KMS-11 (cell line): Measurements from ENCODE around the gene ORC1.

Experiments
- H2AFZ ChIP-seq: fragments of 200-600 bp; sonication (generic); 2 replicates; pipeline ENCODE4 v1.6.1; 2016; ENCODE audit warnings: antibody characterized with exemption, mixed run types, low read depth
- H3K27ac ChIP-seq: fragments of 200-600 bp; sonication (generic); 2 replicates; pipeline ENCODE4 v1.6.1; 2016; ENCODE audit warnings: mild to moderate bottlenecking, mixed run types
- H3K27me3 ChIP-seq: fragments of 200-600 bp; sonication (generic); 2 replicates; pipeline ENCODE4 v1.6.1; 2017; ENCODE audit warnings: mild to moderate bottlenecking, low read depth, mixed run types, moderate library complexity; ENCODE audit not compliant: insufficient read depth
- H3K36me3 ChIP-seq: fragments of 200-600 bp; sonication (generic); 2 replicates; pipeline ENCODE4 v1.6.1; 2017; ENCODE audit warnings: mild to moderate bottlenecking, mixed run types; ENCODE audit not compliant: insufficient read depth
- H3K4me1 ChIP-seq: fragments of 200-600 bp; sonication (generic); 2 replicates; pipeline ENCODE4 v1.6.1; 2016; ENCODE audit warnings: mild to moderate bottlenecking, low read depth, mixed run types; ENCODE audit not compliant: poor library complexity, severe bottlenecking
- H3K4me2 ChIP-seq: fragments of 200-600 bp; sonication (generic); 2 replicates; pipeline ENCODE4 v1.7.0; 2016; ENCODE audit warnings: mild to moderate bottlenecking, mixed run types
- H3K4me3 ChIP-seq: fragments of 200-600 bp; sonication (generic); IDR thresholded peaks from 2 replicates; pipeline ENCODE4 v1.6.1; 2017; ENCODE audit warnings: low read depth, low read length, mixed read lengths; ENCODE audit not compliant: insufficient read depth
- H3K79me2 ChIP-seq: fragments of 200-600 bp; sonication (generic); 2 replicates; pipeline ENCODE4 v1.6.1; 2016; ENCODE audit warnings: low read depth, mixed run types; ENCODE audit not compliant: insufficient read depth
- H3K9ac ChIP-seq: fragments of 200-600 bp; sonication (generic); 2 replicates; pipeline ENCODE4 v1.6.1; 2016; ENCODE audit warnings: mild to moderate bottlenecking, mixed run types
- H4K20me1 ChIP-seq: fragments of 200-600 bp; sonication (generic); 2 replicates; pipeline ENCODE4 v1.6.1; 2016; ENCODE audit warnings: mild to moderate bottlenecking, mixed run types; ENCODE audit not compliant: insufficient read depth
- TF ChIP-seq, protein P1 (sequence below): fragments of 200-600 bp; sonication (generic); conservative IDR thresholded peaks from 2 replicates; pipeline ENCODE4 v1.6.1; 2017; ENCODE audit warnings: low read depth, mild to moderate bottlenecking, antibody characterized with exemption, low read length, moderate library complexity, mixed read lengths

The ORC1 gene

DNA sequence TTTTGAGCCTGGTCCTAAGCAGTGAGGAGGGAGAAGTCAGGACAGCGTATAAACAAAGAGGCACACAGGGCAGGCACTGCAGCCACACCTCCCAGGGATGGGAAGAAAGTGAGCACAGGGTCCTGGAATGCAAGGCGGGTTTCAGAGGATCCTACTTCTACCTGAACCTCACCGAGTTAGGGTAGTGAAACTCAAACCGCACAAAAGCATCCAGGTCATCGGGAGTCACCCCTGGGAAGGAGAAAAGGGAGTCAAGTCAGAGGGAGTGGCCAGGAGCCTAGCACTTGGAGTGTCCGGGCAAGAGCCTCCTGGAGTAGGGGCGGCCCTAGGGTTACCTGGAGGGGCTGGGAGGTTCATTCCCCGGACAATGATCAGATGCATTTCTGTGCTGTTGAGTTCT lies 48.8 kb downstream of the ORC1 start:
- no peaks in the 10 kb centered on the region for H3K27me3 ChIP-seq
- H3K27ac ChIP-seq = no peak overlapping the region
- no peaks in the 10 kb centered on the region for H3K79me2 ChIP-seq
- H3K36me3 ChIP-seq = no peaks in the 10 kb centered on the region; the same call in 1 of the 2 replicates
- H2AFZ ChIP-seq = no peak overlapping the region
- no peaks in the 10 kb centered on the region for H3K4me1 ChIP-seq
- H3K4me3 ChIP-seq = no peak overlapping the region
- no peaks in the 10 kb centered on the region for H4K20me1 ChIP-seq
- no peak overlapping the region for H3K9ac ChIP-seq
- no peak overlapping the region for H3K4me2 ChIP-seq
- TF ChIP-seq, protein P1, sequence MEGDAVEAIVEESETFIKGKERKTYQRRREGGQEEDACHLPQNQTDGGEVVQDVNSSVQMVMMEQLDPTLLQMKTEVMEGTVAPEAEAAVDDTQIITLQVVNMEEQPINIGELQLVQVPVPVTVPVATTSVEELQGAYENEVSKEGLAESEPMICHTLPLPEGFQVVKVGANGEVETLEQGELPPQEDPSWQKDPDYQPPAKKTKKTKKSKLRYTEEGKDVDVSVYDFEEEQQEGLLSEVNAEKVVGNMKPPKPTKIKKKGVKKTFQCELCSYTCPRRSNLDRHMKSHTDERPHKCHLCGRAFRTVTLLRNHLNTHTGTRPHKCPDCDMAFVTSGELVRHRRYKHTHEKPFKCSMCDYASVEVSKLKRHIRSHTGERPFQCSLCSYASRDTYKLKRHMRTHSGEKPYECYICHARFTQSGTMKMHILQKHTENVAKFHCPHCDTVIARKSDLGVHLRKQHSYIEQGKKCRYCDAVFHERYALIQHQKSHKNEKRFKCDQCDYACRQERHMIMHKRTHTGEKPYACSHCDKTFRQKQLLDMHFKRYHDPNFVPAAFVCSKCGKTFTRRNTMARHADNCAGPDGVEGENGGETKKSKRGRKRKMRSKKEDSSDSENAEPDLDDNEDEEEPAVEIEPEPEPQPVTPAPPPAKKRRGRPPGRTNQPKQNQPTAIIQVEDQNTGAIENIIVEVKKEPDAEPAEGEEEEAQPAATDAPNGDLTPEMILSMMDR = no peak

DNA sequence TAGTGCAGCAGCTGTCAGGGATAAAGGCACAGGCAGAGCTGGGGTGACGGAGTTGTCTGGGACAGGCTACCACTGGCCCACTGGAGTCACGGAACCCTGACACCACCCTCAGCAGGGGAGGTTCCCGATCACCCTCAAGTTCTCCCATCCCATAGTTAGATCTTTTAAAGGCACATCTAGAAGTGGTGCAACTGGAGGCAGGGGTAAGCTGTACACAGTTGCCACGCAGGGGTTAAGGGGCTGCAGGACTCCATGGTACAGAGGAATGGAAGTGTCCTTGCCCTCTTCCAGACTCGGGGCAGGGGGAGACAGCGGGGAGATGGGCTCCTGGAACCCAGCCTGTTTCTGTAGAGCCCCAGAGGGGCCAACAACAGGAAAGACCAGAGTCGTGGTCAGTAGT lies 51.5 kb downstream of the ORC1 start:
- H4K20me1 ChIP-seq = no peaks in the 10 kb centered on the region
- no peaks in the 10 kb centered on the region; the same call in 1 of the 2 replicates for H3K36me3 ChIP-seq
- no peak overlapping the region for H3K4me3 ChIP-seq
- TF ChIP-seq, protein P1 = no peak
- H3K79me2 ChIP-seq = no peaks in the 10 kb centered on the region
- H2AFZ ChIP-seq = no peak overlapping the region
- no peak overlapping the region for H3K27ac ChIP-seq
- no peaks in the 10 kb centered on the region for H3K27me3 ChIP-seq
- H3K4me1 ChIP-seq = no peaks in the 10 kb centered on the region
- no peak overlapping the region for H3K4me2 ChIP-seq
- no peak overlapping the region for H3K9ac ChIP-seq

DNA sequence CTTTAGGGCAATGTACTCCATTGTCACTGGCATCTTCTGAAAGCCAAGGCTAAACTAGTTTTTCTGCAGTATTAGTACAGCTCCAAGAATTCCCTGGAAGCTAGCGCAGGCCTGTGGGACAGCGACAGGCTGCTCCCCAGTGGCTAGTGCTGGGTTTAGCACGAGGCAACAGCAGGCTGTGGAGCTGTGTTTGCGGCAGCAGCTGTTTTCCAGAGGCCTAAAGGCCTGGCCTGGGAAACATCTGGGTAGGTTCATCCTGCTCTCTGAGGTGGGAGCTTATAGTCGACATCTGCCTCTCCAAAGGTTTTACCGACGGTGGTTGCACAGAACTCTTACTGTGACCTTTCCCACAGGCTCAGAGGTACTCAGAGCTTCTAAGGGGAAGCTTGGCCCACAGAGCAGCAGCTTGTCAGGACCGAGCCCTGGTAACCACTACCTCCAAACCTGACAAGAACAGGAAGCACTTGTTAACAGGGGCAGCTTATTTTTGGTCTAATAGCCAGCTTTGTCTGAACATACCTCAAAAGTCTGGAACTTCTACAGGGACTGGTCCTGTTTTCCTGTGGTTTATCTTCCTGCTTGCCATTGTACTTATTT lies 55.4 kb downstream of the ORC1 start:
- H3K4me2 ChIP-seq = no peak overlapping the region
- no peaks in the 10 kb centered on the region for H3K27me3 ChIP-seq
- TF ChIP-seq, protein P1 = no peak
- no peaks in the 10 kb centered on the region for H4K20me1 ChIP-seq
- no peaks in the 10 kb centered on the region for H3K79me2 ChIP-seq
- H2AFZ ChIP-seq = no peak overlapping the region
- H3K36me3 ChIP-seq = no peaks in the 10 kb centered on the region
- H3K4me3 ChIP-seq = no peak overlapping the region
- no peak overlapping the region for H3K9ac ChIP-seq
- H3K4me1 ChIP-seq = no peaks in the 10 kb centered on the region
- no peak overlapping the region for H3K27ac ChIP-seq

DNA sequence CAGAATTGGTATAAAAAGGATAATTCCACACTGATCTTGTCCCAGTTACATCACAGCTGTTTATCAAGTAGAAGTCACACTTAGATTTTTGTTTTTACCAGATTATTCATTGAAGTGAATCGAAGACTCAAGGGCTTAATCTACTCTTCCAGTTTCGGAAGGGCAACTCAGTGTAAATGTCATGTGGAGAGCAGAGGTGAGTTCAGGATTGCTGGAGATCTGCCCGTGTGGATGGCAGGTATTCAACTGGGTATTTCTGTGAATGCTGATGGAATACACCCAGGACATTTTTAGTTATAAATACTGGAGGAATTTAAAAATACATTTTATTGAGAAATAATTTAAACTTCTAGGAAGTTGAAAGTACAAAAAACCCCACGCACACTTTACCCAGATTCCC lies 57.6 kb downstream of the ORC1 start:
- Histone ChIP-seq H2AFZ (no peak overlapping the region), H4K20me1 (no peaks in the 10 kb centered on the region), H3K4me3 (no peak overlapping the region), H3K27ac (no peak overlapping the region), H3K4me2 (no peak overlapping the region), H3K36me3 (no peaks in the 10 kb centered on the region), H3K4me1 (no peaks in the 10 kb centered on the region), H3K9ac (no peak overlapping the region), H3K79me2 (no peaks in the 10 kb centered on the region), H3K27me3 (no peaks in the 10 kb centered on the region)
- TF ChIP-seq, protein P1 = no peak
